Skeletal muscle tissue (tissue), 4 donors: ENCODE results near the gene RNU7-1. TPM values are rescaled to one million over a fixed set of nuclear protein-coding genes. Genes with fewer than 3 reads are reported as not detected.

Source experiments
- H3K27ac ChIP-seq: one replicate; pipeline ENCODE4 v1.7.0; 2013; ENCODE audit warnings: mild to moderate bottlenecking, low read depth, low read length, inconsistent platforms
- H3K27me3 ChIP-seq, 3 donors: one replicate each; pipeline ENCODE4 v1.7.0; 2013; ENCODE audit warnings: low read length in 3 of 3; ENCODE audit not compliant: control insufficient read depth in 3 of 3, insufficient read depth in 3 of 3
- H3K36me3 ChIP-seq, 3 donors: one replicate each; pipeline ENCODE4 v1.7.0; 2013; ENCODE audit warnings: low read length in 3 of 3; ENCODE audit not compliant: control insufficient read depth in 3 of 3, insufficient read depth in 3 of 3
- H3K4me1 ChIP-seq, 3 donors: one replicate each; pipeline ENCODE4 v1.7.0; 2013; ENCODE audit warnings: low read length in 3 of 3, mild to moderate bottlenecking in 3 of 3; ENCODE audit not compliant: control insufficient read depth in 3 of 3, insufficient read depth in 3 of 3
- H3K4me3 ChIP-seq, 3 donors: one replicate each; pipeline ENCODE4 v1.7.0; 2013; ENCODE audit warnings: low read length in 3 of 3
- H3K9ac ChIP-seq, 3 donors: one replicate each; pipeline ENCODE4 v1.7.0; 2013; ENCODE audit warnings: low read length in 3 of 3, mild to moderate bottlenecking in 3 of 3, moderate library complexity in 2 of 3, low read depth in 1 of 3
- H3K9me3 ChIP-seq, 3 donors: one replicate each; pipeline ENCODE4 v1.7.0; 2013; ENCODE audit warnings: low read length in 3 of 3; ENCODE audit not compliant: control insufficient read depth in 3 of 3
- total RNA-seq: library from RNA; depleted of rRNA; stranded (reverse); fragments of >200 nt; gene quantifications from one replicate; pipeline ENCODE4 v1.2.3, GENCODE V29; 2014
- donor health status: Osteomylitis.

The RNU7-1 gene
- total RNA-seq, 1 donor from 2014 or later = not detected

DNA sequence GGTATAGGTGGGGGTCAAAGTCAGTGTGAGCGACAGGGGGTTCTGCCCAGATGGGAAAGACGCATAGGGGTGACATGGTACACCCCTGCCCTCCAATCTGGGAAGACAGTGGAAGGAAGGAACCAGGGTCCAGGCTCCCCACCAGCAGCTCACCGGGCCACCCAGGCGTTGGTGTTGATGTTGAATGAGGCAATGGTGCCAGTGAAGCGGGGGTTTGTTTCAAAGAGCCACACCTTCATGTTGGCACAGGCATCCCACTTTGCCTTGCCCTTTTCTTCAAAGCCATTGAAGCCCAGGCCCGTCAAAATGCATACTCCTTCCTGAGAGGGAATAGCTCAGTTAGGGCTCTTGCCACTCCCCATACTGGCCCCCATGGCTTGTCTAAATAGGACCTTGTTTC lies 34.6 kb downstream of the RNU7-1 start:
- no peaks in the 10 kb centered on the region for H3K4me1 ChIP-seq
- peaks cover 68 to 89% (median 87%) of the 10 kb centered on the region in 3 donors for H3K36me3 ChIP-seq
- H3K9ac ChIP-seq = no peak overlapping the region
- no peak overlapping the region for H3K4me3 ChIP-seq
- H3K27me3 ChIP-seq = no peaks in the 10 kb centered on the region
- no peaks in the 10 kb centered on the region for H3K9me3 ChIP-seq
- no peak overlapping the region for H3K27ac ChIP-seq

DNA sequence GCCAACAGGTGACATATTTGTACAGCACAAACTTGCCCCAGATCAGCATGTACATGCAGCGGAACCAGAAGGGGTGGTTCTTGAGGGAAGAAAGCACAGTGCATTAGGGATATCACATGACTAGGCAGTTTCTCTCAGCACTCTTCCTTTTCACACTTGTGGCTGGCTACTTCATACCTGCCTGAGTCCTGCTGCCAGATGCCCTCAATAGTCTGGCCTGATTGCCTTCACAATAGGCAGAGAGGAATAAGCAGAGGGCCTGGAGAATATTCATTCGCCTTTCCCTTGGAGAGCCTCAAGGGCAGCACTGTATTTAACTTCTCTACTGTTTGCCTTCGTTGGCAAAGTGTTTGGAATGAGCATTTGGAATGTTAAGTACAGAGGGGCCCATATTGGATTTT lies 35.0 kb downstream of the RNU7-1 start:
- no peak overlapping the region for H3K9ac ChIP-seq
- H3K27ac ChIP-seq = no peak overlapping the region
- H3K4me1 ChIP-seq = no peaks in the 10 kb centered on the region
- H3K4me3 ChIP-seq = no peak overlapping the region
- no peaks in the 10 kb centered on the region for H3K9me3 ChIP-seq
- no peaks in the 10 kb centered on the region for H3K27me3 ChIP-seq
- peaks cover 68 to 93% (median 90%) of the 10 kb centered on the region in 3 donors for H3K36me3 ChIP-seq

DNA sequence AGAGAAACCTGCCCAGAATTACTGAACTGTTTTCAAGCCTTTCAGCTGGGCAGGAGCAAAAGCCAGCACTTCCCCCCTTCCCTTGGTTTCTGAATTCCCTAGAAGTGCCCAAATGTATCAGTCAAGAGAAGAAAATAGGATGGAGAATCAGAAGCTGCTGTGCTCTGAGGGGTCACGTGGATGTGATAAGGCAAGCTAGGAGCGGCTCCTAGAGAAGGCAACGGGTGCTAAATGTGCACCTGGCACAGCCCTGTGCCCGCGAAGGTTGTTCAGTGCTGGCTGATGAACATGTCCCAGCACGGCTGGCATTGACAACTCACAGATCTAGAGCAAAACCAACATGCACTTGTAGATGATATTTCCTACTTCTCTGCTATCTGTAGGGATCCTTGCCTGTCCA lies 35.4 kb downstream of the RNU7-1 start:
- H3K4me1 ChIP-seq = no peaks in the 10 kb centered on the region
- no peak overlapping the region for H3K9ac ChIP-seq
- no peak overlapping the region for H3K4me3 ChIP-seq
- H3K27ac ChIP-seq = no peak overlapping the region
- peaks cover 67 to 91% (median 89%) of the 10 kb centered on the region in 3 donors for H3K36me3 ChIP-seq
- H3K9me3 ChIP-seq = no peaks in the 10 kb centered on the region
- H3K27me3 ChIP-seq = no peaks in the 10 kb centered on the region

DNA sequence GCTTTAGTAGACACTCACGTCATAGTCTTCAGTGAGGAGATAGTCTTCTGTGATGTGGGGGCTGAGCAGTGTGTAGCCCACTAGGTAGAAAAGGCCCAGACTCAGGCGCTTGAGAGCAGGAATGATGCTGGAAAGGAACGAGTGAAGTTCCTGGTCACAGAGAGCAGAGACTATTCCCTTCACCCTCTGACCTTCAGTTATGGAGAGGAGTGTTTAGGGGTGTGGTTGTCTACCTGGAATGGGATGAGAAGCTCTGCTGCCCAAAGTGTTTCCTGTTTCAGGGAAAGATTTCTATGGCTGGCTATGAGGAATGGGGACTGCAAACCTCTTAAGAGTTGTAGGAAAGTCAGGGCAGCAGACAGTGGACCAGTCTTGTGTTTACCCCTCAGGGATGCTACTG lies 35.8 kb downstream of the RNU7-1 start:
- no peaks in the 10 kb centered on the region for H3K27me3 ChIP-seq
- H3K9ac ChIP-seq = no peak overlapping the region
- H3K27ac ChIP-seq = no peak overlapping the region
- H3K36me3 ChIP-seq = peaks cover 63 to 90% (median 85%) of the 10 kb centered on the region in 3 donors
- H3K4me3 ChIP-seq = no peak overlapping the region
- no peaks in the 10 kb centered on the region for H3K4me1 ChIP-seq
- H3K9me3 ChIP-seq = no peaks in the 10 kb centered on the region

DNA sequence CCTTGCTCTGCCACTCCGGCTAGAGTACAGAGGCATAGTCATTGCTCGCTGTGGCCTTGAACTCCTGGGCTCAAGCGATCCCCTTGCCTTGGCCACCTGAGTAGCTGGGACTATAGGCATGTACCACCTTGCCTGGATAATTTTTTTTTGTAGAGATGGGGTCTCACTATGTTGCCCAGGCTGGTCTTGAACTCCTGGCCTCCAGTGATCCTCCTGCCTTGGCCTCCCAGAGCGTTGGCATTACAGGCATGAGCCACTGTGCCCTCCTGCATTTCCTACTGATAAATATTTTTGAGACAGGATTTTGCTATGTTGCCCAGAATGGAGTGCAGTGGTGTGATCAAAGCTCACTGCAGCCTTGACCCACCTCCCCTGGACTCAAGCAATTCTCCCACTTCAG lies 36.5 kb downstream of the RNU7-1 start:
- H3K27ac ChIP-seq = no peak overlapping the region
- H3K9ac ChIP-seq = no peak overlapping the region

DNA sequence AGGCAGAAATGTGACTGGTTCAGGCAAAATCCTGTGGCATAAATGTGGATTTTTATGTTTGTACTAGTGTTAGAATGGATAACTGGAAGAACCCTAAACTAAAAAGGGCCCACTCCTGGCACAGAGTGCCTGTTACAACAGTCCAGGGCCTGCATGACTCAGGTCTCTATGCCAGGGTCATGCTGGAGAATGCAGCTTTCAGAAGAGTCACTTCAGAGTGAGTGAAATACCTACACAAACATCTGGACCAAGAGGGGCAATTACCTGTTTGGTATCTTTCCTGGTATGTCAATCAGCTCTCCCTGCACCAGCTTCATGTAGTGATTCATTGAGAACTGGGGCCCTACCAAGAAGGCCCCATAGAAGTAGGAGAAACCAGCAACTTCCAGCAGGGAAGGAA lies 37.1 kb downstream of the RNU7-1 start:
- Histone ChIP-seq H3K4me1 (no peaks in the 10 kb centered on the region), H3K27me3 (no peaks in the 10 kb centered on the region), H3K9me3 (no peaks in the 10 kb centered on the region), H3K36me3 (peaks cover 56 to 78% (median 75%) of the 10 kb centered on the region in 3 donors), H3K4me3 (no peak overlapping the region), H3K27ac (no peak overlapping the region), H3K9ac (no peak overlapping the region)

More for the DNA sequence above, 36.5 kb downstream of the RNU7-1 start:
- no peaks in the 10 kb centered on the region for H3K27me3 ChIP-seq
- no peaks in the 10 kb centered on the region for H3K4me1 ChIP-seq
- peaks cover 63 to 84% (median 82%) of the 10 kb centered on the region in 3 donors for H3K36me3 ChIP-seq
- H3K4me3 ChIP-seq = no peak overlapping the region
- no peaks in the 10 kb centered on the region for H3K9me3 ChIP-seq

DNA sequence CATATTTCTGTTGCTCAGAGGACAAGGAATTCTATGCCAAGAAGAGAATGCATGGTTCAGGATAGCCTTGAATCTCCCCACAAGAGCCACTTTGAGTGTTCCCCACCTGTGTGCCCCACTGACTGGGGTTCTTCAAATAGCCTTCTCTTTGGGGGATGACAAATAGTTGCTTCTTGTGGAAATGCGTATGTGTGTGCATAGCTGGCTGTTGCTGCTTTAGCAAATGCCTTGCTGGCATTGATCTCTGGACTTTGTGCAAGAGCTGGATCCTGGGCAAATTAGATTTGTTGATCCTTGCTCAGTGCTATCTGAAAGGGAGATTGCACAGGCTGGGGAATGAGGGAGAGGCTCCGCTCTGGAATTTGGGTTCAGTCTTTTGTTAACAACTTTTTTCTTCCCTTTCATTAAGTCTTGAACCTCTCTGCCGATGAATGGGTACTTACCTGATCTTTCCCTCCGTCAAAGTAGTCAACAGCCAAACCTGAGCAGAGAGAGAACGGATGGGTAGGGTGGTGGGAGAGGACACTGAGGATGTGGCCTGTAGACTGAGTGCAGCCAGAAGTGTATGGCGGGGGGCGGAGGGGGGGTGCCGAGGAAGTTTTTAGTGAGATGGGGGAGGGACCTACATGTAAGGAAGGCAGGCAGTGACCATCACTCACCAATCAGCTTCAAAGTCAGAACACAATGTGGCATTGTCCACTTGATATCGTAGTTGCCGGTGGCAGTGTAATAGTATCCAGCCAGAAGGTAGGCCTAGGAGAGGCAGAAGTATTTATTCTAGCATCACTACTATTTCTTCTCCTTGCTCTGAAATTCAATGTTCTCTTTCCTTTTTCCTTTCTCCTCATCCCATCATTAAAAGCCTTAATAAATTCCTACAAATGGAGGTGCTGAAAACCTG lies 37.8 kb downstream of the RNU7-1 start:
- H3K27me3 ChIP-seq = no peaks in the 10 kb centered on the region
- peaks cover 56 to 73% (median 72%) of the 10 kb centered on the region in 3 donors for H3K36me3 ChIP-seq
- no peak overlapping the region for H3K4me3 ChIP-seq
- H3K4me1 ChIP-seq = no peaks in the 10 kb centered on the region
- H3K27ac ChIP-seq = no peak overlapping the region
- no peaks in the 10 kb centered on the region for H3K9me3 ChIP-seq
- H3K9ac ChIP-seq = no peak overlapping the region

DNA sequence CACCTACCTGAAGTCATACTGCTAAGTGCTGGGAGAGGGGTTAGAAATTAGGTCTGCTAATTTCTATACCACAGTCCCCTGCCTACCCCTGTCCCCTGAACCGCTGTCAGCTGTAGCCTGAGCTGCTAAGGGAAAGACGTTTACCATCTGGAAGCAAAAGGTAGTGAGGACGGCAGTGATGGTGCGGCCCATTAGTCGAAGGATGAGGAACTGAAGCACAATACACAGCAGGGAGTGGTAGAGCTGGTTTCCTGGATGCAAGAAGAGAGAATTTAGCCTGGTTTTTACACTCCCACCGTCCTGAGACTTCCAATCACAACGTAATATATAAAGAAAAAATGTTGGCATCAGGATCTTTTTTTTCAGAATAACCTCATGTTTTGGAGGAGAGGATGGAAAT lies 38.9 kb downstream of the RNU7-1 start:
- no peaks in the 10 kb centered on the region for H3K9me3 ChIP-seq
- H3K4me1 ChIP-seq = no peaks in the 10 kb centered on the region
- H3K36me3 ChIP-seq = peaks cover 45 to 64% (median 62%) of the 10 kb centered on the region in 3 donors
- no peak overlapping the region for H3K4me3 ChIP-seq
- H3K27me3 ChIP-seq = no peaks in the 10 kb centered on the region
- H3K27ac ChIP-seq = no peak overlapping the region
- H3K9ac ChIP-seq = no peak overlapping the region

DNA sequence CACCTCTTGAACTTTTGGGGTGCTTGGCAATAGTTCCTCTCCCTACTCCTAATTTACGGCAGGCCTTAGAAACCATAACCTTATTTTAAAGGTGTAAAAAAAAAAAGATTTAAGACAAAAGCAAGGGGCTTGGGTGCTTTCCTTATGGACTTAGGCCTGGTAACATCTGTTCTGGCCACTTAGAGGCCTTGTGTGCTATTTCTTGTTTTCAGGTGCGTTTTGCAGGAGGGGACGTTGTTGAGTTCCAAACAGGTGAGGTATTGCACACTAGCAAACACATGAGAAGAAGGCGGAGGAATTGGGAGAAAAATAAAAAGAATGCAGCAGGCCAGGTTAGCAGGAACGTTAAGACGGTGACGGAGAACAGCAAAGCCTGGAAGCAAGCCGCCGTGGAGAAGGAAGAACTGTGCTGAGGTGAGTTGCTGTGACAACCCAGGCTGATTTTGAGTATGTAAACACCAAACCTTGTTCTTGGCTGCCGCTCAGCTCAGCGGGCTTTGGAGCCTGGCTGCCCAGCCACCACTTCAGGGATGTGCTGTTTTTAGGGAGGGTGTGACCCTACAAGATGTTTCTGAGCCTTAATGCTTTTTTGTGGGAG lies 44.4 kb downstream of the RNU7-1 start:
- Histone ChIP-seq H3K36me3 (peaks cover 7 to 25% (median 21%) of the 10 kb centered on the region in 3 donors), H3K4me3 (no peak overlapping the region), H3K27me3 (no peaks in the 10 kb centered on the region), H3K4me1 (no peaks in the 10 kb centered on the region), H3K9ac (no peak overlapping the region), H3K9me3 (no peaks in the 10 kb centered on the region), H3K27ac (no peak overlapping the region)
